Measurements from ENCODE around the gene ITGB6.

ITGB6 gene

DNA sequence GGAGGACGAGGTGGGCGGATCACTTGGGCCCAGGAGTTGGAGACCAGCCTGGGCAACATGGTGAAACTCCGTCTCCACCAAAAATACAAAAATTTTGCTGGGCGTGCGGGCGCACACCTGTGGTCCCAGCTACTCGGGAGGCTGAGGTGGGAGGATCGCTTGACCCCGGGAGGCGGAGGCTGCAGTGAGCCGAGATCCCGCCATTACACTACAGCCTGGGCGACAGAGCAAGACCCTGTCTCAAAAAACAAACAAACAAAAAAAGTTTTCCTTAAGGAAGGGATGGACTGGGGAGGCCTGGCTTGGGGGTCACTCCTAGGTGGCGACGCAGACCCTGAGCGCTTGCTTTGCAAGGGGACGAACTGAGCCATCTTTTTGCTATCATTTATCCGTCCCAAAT, 138.5 kb downstream of the ITGB6 start:
- TF ChIP-seq, protein P1, sequence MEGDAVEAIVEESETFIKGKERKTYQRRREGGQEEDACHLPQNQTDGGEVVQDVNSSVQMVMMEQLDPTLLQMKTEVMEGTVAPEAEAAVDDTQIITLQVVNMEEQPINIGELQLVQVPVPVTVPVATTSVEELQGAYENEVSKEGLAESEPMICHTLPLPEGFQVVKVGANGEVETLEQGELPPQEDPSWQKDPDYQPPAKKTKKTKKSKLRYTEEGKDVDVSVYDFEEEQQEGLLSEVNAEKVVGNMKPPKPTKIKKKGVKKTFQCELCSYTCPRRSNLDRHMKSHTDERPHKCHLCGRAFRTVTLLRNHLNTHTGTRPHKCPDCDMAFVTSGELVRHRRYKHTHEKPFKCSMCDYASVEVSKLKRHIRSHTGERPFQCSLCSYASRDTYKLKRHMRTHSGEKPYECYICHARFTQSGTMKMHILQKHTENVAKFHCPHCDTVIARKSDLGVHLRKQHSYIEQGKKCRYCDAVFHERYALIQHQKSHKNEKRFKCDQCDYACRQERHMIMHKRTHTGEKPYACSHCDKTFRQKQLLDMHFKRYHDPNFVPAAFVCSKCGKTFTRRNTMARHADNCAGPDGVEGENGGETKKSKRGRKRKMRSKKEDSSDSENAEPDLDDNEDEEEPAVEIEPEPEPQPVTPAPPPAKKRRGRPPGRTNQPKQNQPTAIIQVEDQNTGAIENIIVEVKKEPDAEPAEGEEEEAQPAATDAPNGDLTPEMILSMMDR (IDR thresholded peaks at IDR 0.05; ENCODE audit: low read depth, low read length), result no peak
- no peak for DNase-seq (ENCODE audit: extremely low read depth, low read depth)

DNA sequence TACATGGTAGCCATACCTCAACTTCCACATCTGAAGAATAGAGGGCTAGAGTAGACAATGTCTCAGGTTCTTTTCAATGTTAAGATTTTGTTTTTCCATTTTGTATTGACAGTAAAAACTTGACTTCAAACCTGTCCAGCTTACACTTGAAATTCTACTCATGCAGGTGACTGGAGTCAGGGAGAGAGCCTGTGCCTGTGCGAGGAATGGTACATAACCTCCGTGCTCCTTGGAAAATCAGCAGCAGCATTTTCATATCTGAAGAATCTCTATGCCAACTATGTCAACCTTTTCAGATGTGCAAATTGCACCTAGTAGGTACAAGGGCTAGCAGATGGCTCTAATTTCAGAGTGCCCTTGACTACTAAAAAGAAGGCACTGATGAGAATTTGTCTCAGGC, 139.8 kb downstream of the ITGB6 start:
- TF ChIP-seq, protein P1 (IDR thresholded peaks at IDR 0.05; ENCODE audit: low read depth, low read length), result no peak
- no peak for DNase-seq (ENCODE audit: extremely low read depth, low read depth)

DNA sequence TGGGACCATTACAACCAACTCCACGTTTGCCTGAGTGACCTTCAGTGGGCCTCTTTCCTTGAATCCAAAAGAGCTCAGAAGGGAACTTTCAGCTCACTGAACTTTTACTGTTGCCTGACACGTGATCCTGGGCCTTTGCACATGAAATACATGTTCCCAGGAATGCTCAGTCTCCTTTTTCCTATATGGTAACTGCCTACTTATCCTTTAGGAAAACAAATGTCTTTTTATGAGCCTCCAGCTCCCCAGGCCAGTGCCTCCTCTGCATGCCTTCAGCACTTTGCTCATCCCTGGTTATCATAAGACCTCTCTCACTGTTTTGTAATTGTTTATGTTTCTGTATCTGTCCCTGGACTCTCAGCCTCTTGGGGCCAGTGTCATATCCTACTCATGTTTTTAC, 142.7 kb downstream of the ITGB6 start:
- no peak for DNase-seq (ENCODE audit: extremely low read depth, low read depth)
- TF ChIP-seq, protein P1 (IDR thresholded peaks at IDR 0.05; ENCODE audit: low read depth, low read length), result no peak

DNA sequence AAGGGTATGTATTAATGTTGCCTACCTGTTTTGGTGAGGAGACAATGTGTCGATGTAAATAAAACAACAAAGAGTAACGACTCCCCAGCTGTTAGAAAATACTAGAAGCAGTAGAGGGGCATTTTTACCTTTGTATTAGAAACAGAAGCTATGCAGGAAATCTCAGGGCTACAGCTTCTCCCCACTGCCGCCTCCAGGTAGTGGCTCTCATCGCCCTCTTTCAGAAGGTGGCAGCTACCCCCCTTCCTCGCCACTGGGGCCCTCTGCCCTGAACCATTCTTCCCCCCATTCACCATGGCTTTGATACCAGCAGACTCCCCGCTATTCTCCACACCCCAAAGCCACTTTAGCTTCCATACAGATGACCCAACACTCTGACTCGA, 144.4 kb downstream of the ITGB6 start:
- TF ChIP-seq, protein P1 (IDR thresholded peaks at IDR 0.05; ENCODE audit: low read depth, low read length), result no peak
- no peak for DNase-seq (ENCODE audit: extremely low read depth, low read depth)

DNA sequence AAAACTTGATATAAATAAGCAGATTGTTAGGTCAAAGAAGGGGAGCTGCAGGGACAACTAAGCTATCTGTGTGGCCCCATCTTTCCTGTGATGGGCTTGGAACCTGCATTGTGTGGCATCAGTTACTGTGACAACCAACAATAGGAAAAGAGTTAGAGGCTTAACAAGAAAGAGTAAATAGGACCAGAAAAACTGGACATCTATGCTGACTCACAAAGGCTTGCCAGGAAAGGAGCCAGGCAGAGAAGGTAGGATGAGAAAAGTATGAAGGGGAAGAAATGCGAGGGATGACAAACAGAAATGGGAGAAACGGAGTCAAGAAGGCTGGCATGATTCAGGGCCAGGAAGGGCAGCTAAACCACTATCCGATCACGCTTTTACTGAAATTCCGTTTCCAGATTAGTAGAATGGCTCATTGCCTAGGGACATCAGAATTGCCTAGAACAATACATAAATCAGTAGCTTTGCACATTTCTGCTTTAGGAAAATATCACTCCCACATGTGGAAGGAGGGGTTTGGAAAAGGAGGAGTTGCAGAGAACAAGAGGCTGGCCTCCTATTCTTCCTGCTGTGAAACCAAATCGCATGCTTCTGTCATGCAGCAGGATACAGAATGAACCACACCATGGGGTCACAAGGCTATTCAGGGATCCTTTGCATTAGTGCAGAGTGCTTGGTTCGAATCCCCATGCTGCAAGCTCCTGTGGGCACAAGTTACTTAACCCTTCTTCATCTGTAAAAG, 144.9 kb downstream of the ITGB6 start:
- DNase-seq (ENCODE audit: extremely low read depth, low read depth), result no peak
- TF ChIP-seq, protein P1 (IDR thresholded peaks at IDR 0.05; ENCODE audit: low read depth, low read length), result no peak

DNA sequence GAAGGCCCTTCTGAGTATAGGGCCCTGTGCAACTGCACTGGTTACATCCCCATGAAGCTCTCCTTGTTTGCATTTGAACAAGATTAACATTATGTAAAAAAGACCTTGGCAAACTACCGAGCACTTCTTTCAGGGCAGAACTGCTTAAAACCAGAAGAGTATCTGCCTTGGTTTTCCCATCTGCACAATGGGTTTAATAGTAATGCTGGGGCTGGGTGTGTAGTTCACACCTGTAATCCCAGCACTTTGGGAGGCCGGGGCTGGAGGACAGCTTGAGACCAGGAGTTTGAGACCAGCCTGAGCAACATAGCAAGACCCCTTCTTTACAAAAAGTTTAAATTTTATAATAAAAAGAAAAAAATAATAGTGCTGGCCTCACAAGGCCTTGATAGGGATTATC, 146.1 kb downstream of the ITGB6 start:
- TF ChIP-seq, protein P1 (IDR thresholded peaks at IDR 0.05; ENCODE audit: low read depth, low read length), result no peak

DNA sequence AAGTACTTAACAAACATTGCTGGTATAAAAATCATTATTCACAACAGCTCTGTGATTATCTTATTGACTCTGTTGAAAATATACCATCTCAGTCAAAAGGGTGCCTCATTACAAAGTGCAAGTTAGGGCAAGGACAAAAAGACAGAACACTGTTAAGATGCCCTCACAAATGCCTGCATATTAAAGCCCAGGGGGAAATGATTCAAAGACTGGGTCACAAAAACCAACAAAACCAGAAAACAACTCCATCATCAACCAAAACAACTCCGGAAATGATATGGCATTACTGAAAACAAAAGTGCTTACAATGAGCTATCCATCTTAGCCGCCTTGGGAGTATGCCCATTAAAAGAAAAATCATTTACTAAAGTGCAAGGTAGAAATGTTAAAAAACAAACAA, 147.5 kb downstream of the ITGB6 start:
- TF ChIP-seq, protein P1 (IDR thresholded peaks at IDR 0.05; ENCODE audit: low read depth, low read length), result no peak
- no peak for DNase-seq (ENCODE audit: extremely low read depth, low read depth)

More for the DNA sequence above, 146.1 kb downstream of the ITGB6 start:
- no peak for DNase-seq (ENCODE audit: extremely low read depth, low read depth)

Measured in AG09319 (cell line).